Osteoblast (primary cell): ENCODE results near the gene FOXF1. TPM values are rescaled to one million over a fixed set of nuclear protein-coding genes. Genes with fewer than 3 reads are reported as not detected.

Experiments
- DNase-seq: peaks from one replicate; pipeline ENCODE4 v3.0.0; 2011; ENCODE audit warnings: low spot score, mixed read lengths; ENCODE audit not compliant: insufficient read length; ENCODE audit errors: missing footprints
- H2AFZ ChIP-seq: 2 replicates; pipeline ENCODE4 v1.6.0; 2011; ENCODE audit warnings: mild to moderate bottlenecking, low read length
- H3K27ac ChIP-seq: 2 replicates; pipeline ENCODE4 v1.5.1; 2011; ENCODE audit warnings: mild to moderate bottlenecking, low read depth, low read length, moderate library complexity
- H3K27me3 ChIP-seq: 2 replicates; pipeline ENCODE4 v1.6.0; 2012; ENCODE audit warnings: mild to moderate bottlenecking, control low read depth, inconsistent platforms, low read length, moderate library complexity; ENCODE audit not compliant: insufficient read depth
- H3K36me3 ChIP-seq: 2 replicates; pipeline ENCODE4 v1.5.1; 2011; ENCODE audit warnings: mild to moderate bottlenecking, low read length, control low read depth, moderate library complexity; ENCODE audit not compliant: insufficient read depth
- H3K4me1 ChIP-seq: 2 replicates; pipeline ENCODE4 v1.5.1; 2011; ENCODE audit warnings: mild to moderate bottlenecking, low read length, control low read depth, moderate library complexity; ENCODE audit not compliant: insufficient read depth
- H3K4me2 ChIP-seq: 2 replicates; pipeline ENCODE4 v1.6.0; 2011; ENCODE audit warnings: mild to moderate bottlenecking, low read length; ENCODE audit not compliant: insufficient read depth
- H3K4me3 ChIP-seq: fragments of 200-600 bp; sonication (generic); 3 replicates; pipeline ENCODE4 v1.5.1; 2012; ENCODE audit warnings: mild to moderate bottlenecking, low read length, inconsistent platforms; ENCODE audit not compliant: insufficient read depth
- H3K79me2 ChIP-seq: 2 replicates; pipeline ENCODE4 v1.6.0; 2012; ENCODE audit warnings: mild to moderate bottlenecking, low read length, control low read depth, inconsistent platforms; ENCODE audit not compliant: insufficient read depth
- H3K9me3 ChIP-seq: 2 replicates; pipeline ENCODE4 v1.5.1; 2011; ENCODE audit warnings: low read depth, low read length, control low read depth
- H4K20me1 ChIP-seq: 2 replicates; pipeline ENCODE4 v1.6.0; 2012; ENCODE audit warnings: mild to moderate bottlenecking, low read length, control low read depth; ENCODE audit not compliant: insufficient read depth
- CTCF ChIP-seq: IDR thresholded peaks from 2 replicates; pipeline ENCODE4 v1.5.1; 2011; ENCODE audit warnings: mild to moderate bottlenecking, low read depth, low read length, moderate library complexity; ENCODE audit errors: extremely low read depth
- total RNA-seq: library from RNA; depleted of rRNA; stranded (reverse); fragments of >200 nt; gene quantifications from 2 replicates; pipeline ENCODE4 v1.2.3, GENCODE V29; 2012

Gene FOXF1
- total RNA-seq, 1 donor, result not detected

GRCh38 chr16:86523166-86523740 is 12.9 kb downstream of the FOXF1 start:
- Histone ChIP-seq H3K27ac (no peak overlapping the region), H4K20me1 (no peaks in the 10 kb centered on the region), H3K79me2 (no peaks in the 10 kb centered on the region), H2AFZ (no peak overlapping the region), H3K9me3 (no peaks in the 10 kb centered on the region), H3K4me1 (peaks cover 9% of the 10 kb centered on the region), H3K36me3 (no peaks in the 10 kb centered on the region), H3K27me3 (peaks cover 55% of the 10 kb centered on the region), H3K4me2 (no peak overlapping the region), H3K4me3 (no peak overlapping the region)
- no peak for TF ChIP-seq CTCF
- peak; percentile 58 for DNase-seq

GRCh38 chr16:86524029-86524428 is 13.7 kb downstream of the FOXF1 start:
- no peaks in the 10 kb centered on the region for H3K36me3 ChIP-seq
- DNase-seq, result peak; percentile 42
- H2AFZ ChIP-seq, result no peak overlapping the region
- H3K9me3 ChIP-seq, result no peaks in the 10 kb centered on the region
- no peak for TF ChIP-seq CTCF
- no peak overlapping the region for H3K27ac ChIP-seq
- no peak overlapping the region for H3K4me2 ChIP-seq
- H3K79me2 ChIP-seq, result no peaks in the 10 kb centered on the region
- no peak overlapping the region for H3K4me3 ChIP-seq
- H3K4me1 ChIP-seq, result peaks cover 12% of the 10 kb centered on the region
- H3K27me3 ChIP-seq, result peaks cover 50% of the 10 kb centered on the region
- H4K20me1 ChIP-seq, result no peaks in the 10 kb centered on the region

- peaks cover 38% of the 10 kb centered on the region for H3K27me3 ChIP-seq
- no peak overlapping the region for H3K4me2 ChIP-seq
- no peak for TF ChIP-seq CTCF
- peaks cover 4% of the 10 kb centered on the region for H4K20me1 ChIP-seq
- H3K36me3 ChIP-seq, result no peaks in the 10 kb centered on the region
- no peak overlapping the region for H3K4me3 ChIP-seq
- no peak overlapping the region for H3K27ac ChIP-seq
- no peaks in the 10 kb centered on the region for H3K79me2 ChIP-seq
- no peak for DNase-seq
- peaks cover 8% of the 10 kb centered on the region for H3K4me1 ChIP-seq
- no peaks in the 10 kb centered on the region for H3K9me3 ChIP-seq
- H2AFZ ChIP-seq, result no peak overlapping the region
These were observed 15.4 kb downstream of the FOXF1 start for GRCh38 chr16:86525696-86526095.

GRCh38 chr16:86527366-86527765 is 17.0 kb downstream of the FOXF1 start:
- no peaks in the 10 kb centered on the region for H3K79me2 ChIP-seq
- no peak overlapping the region for H3K4me3 ChIP-seq
- H3K4me2 ChIP-seq, result no peak overlapping the region
- peak; percentile 34 for DNase-seq
- H4K20me1 ChIP-seq, result peaks cover 4% of the 10 kb centered on the region
- no peak overlapping the region for H3K27ac ChIP-seq
- H3K36me3 ChIP-seq, result no peaks in the 10 kb centered on the region
- H3K9me3 ChIP-seq, result no peaks in the 10 kb centered on the region
- TF ChIP-seq CTCF, result no peak
- H3K4me1 ChIP-seq, result peaks cover 4% of the 10 kb centered on the region
- no peak overlapping the region for H2AFZ ChIP-seq
- H3K27me3 ChIP-seq, result peaks cover 22% of the 10 kb centered on the region
